ENCODE results near the gene OBSL1.

DNA sequence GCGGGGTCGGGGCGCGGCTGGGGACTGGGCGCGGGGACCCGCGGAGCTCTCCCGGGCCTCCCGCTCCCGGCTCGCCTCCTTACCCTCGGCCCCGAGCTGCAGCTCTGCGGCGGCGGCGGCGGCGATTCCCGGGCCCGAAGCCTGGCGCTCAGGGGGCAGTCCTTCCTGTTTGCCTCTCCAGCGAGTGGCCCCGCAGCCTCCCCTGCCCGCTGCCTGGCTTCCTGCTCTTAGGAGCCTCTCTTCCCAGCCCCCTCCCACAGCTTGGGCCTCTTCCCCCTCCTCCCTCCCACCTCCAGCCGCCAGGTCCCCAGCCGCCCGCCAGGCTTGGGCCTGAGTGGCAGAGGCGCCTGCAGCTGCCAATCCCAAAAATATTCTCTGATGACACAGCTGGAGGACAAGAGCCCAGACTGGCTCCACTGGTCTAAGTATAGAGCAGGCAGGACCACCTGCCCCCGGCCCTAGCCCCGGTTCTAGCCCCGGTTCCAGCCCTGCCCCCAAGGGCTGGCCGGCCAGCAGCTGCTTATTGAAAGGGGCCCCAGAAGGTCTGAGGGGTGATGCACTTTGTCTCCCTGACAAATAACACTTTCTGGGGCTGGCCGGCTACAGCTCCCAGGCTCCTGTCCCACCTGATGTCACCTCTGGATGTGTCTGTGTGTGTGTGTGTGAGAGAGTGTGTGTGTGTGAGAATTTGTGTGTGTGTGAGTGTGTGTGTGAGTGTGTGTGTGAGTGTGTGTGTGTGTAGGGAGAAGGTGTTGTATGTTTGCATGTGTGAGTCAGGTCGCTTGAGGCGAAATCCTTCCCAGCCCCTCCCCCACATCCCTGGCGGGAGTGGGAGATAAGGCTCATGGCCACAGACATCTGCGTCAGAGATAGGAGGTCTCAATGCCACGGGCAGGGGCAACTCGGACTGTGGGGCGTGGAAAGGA is at the start of gene OBSL1:
- TF ChIP-seq, protein P1, sequence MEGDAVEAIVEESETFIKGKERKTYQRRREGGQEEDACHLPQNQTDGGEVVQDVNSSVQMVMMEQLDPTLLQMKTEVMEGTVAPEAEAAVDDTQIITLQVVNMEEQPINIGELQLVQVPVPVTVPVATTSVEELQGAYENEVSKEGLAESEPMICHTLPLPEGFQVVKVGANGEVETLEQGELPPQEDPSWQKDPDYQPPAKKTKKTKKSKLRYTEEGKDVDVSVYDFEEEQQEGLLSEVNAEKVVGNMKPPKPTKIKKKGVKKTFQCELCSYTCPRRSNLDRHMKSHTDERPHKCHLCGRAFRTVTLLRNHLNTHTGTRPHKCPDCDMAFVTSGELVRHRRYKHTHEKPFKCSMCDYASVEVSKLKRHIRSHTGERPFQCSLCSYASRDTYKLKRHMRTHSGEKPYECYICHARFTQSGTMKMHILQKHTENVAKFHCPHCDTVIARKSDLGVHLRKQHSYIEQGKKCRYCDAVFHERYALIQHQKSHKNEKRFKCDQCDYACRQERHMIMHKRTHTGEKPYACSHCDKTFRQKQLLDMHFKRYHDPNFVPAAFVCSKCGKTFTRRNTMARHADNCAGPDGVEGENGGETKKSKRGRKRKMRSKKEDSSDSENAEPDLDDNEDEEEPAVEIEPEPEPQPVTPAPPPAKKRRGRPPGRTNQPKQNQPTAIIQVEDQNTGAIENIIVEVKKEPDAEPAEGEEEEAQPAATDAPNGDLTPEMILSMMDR (IDR thresholded peaks at IDR 0.05), result no peak
- TF ChIP-seq POLR2A (IDR thresholded peaks at IDR 0.05; ENCODE audit: low read depth), result no peak
- no peak for TF ChIP-seq POLR2AphosphoS5 (IDR thresholded peaks at IDR 0.05)
- no peak for TF ChIP-seq EP300 (IDR thresholded peaks at IDR 0.05)
